Left hindlimb (tissue), 1 donor: Measurements from ENCODE around the gene HNRNPA1.
"Not testable (repeated sequence)": the region's sequence is repeated elsewhere in the genome, so short reads cannot be mapped to it uniquely, and the experiment has no call there.

ENCODE experiments used
- DNase-seq: peaks from one replicate; pipeline ENCODE4 v3.0.0-alpha.2; 2018

The HNRNPA1 gene

DNA sequence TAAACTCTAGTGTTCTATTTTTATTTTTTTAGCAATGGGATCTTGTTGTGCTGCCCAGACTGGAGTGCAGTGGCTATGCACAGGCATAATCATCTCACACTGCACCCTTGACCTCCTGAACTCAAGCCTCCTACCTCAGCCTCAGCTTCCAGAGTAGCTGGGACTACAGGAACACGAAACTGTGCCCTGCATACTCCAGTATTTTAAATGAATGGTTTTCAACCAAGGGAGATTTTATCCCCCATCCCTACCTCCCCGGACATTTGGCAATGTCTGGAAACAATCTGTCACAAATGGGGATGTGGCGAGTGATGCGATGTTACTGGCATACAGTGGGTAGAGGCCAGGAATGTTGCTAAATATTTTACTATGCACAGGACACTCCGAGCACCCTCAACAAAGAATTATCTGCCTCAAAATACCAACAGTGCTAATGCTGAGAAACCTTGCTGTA, 2.7 kb upstream of the HNRNPA1 start:
- DNase-seq: no peak

DNA sequence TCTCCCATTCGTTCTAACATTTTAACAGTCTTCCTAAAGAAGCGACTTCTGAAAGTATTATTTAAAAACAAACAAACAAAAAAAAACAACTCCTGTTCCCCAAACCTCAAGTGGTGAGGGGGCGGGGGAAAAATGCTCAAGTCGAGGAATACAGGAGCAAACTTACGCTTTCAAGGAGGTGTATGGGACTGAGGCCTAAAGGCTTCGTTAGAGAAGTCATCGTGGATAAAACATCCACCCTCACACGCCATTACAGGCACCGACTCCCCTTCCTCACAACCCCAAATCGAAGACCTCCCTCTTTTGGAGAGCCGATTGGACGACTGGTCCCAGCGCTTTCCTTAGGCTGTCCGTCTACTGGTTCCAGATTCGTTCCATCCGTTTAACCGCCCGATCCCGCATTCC, 1.3 kb upstream of the HNRNPA1 start:
- no peak for DNase-seq

DNA sequence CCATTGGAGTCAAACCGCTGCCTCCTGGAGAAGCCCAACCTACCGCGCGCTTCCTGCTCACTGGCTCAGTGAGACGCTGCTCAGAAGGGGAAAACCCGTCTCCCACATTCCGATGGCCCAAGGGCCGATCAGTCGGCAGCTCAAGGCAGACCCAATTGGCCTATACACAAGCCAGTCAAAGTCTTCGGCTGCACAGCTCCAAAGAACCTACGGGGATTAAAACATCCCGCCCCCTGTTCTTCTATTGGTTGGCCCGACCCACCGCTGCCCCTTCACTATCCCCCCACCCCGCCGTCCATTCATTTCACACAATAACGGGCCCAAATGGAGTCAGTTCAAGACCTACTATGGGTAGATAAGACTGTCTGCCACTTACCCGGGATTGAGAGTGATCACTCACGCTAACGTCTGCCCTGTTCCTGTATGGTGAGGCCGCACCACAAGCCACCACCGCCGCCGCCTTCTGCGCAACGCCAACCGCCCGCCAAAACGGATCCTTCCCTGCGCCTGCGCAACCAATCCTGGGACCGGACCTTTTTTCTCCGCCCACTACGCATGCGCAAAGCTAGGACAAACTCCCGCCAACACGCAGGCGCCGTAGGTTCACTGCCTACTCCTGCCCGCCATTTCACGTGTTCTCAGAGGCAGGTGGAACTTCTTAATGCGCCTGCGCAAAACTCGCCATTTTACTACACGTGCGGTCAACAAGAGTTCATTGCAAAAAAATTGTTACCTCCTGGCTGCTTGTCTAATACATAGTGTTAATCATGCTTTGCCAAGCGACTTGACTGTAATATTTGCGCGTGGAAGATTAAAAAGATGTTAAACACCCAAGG, 676 bp upstream of the HNRNPA1 start, which contains the start of gene CBX5:
TSS of gene CBX5 (minus strand) at position 491 of the 836 bp plus-strand sequence. CDS start 22,472 bp downstream, outside the sequence.
- peak; percentile 99 for DNase-seq

DNA sequence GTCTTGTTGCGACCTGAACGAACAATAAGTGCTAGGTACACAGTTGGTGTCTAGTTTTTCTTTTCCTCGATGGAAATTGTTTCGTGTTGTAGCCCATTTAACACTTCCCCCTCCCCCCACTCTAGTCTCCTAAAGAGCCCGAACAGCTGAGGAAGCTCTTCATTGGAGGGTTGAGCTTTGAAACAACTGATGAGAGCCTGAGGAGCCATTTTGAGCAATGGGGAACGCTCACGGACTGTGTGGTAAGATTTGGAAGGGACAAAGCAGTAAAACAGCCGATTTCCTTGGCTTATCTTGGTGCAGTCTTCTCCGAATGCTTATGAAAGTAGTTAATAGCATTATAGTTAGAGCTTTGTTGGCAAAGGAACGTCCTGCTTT, 724 bp downstream of the HNRNPA1 start:
- DNase-seq: not testable (repeated sequence)

DNA sequence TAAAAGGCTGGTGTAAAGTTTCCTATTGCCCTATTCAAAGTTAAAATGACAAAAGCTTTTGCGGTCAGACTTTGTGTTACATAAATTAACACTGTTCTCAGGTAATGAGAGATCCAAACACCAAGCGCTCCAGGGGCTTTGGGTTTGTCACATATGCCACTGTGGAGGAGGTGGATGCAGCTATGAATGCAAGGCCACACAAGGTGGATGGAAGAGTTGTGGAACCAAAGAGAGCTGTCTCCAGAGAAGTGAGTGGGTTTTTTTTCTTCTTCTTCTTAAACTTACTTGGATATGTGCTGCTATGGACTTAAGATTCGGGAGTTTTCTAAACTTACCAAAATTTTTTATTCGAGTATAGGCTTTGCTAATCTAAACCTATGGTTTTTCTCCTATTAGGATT, 1.2 kb downstream of the HNRNPA1 start:
- DNase-seq: not testable (repeated sequence)

DNA sequence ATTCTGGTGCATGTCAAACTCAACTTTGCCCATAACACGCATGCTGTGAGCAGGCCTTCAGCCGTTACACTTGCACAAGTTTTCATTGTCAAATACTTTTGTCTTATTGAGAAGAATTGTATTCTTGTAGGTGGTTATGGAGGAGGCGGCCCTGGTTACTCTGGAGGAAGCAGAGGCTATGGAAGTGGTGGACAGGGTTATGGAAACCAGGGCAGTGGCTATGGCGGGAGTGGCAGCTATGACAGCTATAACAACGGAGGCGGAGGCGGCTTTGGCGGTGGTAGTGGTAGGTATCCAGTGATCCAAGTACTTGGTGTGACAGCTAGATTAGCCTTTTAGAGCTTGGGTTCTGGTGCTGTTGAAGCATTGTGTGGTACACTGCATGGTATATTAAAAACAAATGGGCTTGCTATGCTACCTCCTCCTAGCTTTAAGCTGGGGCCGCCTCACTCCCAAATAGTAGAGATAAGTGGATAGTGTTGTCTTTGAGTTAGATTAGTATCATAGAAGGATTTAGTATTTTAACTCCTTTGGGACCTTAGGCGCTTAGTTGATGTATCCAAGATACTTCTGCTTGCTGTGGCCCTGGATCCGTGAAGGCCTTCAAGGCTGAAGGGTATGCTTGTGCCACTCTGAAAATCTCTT, 2.5 kb downstream of the HNRNPA1 start:
- DNase-seq: no peak

DNA sequence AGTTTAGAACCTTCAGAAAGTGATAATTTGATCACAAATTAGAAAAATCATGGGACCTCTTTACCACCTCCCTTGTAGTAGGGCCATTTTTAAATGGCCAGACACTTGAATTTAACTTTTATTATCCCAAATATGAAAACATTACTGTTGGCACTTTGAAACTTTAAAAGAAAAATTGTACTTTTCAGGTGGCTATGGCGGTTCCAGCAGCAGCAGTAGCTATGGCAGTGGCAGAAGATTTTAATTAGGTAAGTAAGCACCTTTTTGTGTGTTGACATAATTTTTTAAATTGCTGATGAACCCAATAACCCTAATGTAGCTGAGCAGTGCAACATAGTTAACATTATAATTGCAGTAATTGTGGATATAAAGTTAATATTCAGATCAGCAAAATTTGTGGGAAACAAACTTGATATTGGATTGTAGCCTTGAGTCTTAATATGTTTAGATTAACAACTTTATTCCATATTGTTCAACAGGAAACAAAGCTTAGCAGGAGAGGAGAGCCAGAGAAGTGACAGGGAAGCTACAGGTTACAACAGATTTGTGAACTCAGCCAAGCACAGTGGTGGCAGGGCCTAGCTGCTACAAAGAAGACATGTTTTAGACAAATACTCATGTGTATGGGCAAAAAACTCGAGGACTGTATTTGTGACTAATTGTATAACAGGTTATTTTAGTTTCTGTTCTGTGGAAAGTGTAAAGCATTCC, 3.7 kb downstream of the HNRNPA1 start:
- DNase-seq: not testable (repeated sequence)

DNA sequence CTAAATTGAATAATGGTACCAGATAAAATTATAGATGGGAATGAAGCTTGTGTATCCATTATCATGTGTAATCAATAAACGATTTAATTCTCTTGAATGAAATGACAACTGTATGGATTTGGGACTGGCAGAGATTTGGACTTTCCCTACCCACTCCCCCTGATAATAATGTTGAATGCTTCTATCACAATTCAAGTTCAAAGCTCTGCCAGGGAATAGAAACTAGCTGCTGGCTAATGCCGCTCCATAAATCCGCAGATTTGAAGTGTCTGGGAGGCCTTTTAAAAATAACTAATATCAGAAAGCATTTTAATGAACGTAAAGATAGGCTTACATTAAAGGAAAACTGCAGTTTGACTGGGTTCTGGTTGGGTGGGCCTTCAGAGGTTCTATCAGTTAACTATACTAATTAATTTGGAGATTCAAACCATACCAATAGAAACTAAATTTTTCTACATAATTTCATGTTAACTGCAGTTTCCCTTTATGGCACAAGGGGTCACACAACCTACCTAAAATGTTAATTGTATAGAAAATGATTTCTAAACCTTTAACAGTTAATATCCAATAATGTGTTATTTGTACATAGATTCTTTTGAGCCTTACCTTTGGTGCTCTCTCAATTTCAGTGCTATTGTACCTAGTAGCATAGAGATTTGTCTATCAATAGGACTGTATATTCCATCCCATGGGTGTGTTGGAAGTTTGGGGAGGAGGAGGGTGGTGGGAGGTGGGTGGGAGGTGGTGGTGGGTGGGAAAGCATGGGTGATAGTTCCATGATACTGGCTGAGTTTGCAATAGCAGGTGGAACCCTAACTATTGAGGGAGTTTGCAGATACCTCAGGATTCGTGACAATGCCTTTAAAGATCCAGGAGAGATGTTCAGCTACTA, 4.9 kb downstream of the HNRNPA1 start:
- no peak for DNase-seq

DNA sequence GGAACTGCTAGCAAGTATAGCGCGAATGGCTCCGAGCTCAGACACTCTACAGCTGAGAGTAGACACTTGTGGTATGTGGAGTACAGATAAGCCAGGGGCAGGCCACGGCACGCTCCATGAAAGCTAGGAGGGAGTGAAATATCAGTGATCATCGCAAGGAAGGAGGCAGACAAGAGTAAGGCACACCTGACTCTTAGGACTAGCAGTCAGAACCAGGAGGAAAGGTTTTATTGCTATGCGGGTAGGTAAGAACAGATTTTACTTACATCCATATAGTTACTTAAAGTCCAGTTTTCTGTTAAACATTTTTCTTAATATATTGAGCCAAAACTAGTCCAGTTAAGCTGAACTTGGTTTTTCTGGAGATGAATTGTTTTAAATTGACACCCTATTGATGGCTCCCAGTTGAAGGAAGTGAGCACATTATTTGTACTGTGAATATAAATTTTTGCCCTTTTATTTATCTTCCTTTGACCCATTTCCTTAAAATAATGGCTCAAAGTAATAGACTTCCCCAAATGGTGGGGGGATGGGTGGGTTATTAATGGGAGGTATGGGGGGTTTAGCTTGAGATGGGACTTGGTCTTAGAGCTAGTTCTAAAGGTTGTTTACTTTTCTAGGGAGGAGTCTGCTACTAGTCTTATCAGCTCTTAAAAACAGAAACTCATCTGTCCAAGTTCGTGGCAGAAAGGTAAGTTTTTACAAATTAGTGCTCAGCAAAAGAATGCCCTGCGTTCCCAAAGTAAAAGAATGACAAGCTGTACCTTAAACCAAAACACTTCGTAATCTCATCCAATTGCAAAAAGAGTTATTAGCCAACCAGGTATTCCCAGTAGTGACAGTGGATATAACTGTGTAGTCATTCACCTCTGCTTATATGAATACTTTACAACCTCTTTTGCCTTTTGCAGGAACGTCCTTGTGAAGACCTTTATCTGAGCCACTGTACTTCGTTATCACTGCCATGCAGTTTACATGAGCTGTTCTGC, 5.8 kb downstream of the HNRNPA1 start:
- no peak for DNase-seq

DNA sequence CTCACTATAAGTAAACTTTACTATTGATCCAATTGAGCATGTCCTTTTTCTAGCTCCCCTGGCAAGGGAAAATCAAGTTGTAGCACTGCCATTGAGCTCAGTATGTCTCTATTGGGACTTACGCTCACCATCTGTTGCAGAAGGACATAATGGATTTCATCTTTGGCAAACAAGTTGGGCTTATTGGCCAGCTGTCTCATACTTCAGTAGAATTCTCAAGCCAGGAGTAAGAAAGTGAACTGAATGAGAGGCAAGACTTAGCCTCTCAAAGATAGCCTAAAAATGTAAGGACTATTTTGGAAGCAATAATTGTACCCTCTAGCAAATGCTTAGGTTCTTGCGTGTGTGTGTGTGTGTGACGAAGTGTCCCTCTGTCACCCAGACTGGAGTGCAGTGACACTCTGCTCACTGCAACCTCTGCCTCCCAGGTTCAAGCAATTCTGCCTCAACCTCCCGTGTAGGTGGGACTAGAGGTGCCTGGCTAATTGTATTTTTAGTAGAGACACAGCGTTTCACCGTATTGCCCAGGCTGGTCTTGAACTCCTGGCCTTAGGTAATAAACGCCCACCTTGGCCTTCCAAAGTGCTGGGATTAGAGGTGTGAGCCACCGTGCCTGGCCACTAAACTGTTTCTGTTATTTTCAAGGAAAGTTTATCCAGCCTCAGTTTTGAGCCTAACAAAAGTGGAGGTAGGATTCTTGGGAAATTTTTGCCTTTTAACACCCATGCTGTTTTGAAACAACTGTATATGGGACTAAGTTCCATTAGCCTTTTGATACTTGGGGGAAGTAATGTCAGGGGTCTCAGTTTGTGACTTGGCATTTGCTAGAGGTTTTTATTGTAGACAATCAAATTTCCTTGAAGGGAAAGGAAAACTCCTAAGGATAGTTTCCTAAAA, 7.0 kb downstream of the HNRNPA1 start:
- DNase-seq: no peak

DNA sequence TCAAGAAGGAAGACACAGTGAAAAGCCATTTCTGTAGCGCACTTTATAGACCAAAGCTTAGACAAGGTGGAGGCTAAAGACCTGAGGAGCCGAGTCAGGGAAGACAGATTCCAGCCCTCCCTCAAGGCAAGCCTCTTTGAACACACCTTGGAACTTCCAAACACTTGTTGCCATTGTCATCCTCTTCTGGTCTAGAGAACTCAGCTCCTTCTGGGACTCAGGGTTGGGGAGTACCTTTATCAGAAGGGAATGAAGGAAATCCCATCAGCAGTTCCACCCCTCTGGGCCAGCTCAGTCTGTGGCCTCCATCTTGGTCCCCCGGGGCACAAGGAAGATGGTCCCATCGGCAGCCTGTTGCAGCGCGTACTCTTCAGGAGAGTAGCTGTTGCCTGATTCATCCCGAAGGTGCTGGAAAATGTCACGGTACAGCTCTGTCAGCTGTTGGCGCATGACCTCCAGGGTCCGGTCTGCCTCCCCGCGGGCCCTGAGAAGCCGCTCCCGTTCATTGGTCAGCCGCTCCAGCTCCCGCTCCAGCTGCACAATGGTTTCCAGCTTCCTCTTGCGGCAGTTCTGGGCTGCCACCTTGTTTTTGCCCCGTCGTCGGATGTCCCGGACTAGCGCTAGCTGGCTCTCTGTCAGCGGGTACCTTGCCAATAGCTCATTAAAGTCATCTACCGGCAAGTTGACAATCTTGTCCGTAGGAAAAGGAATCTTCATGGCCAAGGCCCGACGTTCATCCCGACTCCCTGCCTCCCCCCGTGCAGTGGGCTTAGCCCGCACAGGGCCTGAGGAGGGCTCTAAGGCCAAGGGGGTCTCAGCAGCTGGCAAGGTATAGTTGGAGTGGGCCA, 11.8 kb downstream of the HNRNPA1 start:
- DNase-seq: no peak

DNA sequence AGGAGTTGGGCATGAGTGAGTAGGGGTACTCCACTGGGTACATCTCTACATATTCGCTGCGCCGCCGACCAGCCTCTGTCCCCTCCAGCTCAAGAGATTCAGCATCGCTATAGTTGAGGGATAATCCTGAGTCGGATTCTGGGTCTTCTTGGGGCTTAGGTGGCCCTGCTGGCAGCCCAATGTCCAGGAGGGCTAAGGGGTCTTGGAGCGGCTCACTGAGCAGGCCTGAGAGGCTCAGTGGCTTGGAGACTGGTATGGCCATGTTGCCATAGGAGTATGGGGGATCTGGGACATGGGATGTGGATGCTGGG, 12.4 kb downstream of the HNRNPA1 start:
- no peak for DNase-seq

DNA sequence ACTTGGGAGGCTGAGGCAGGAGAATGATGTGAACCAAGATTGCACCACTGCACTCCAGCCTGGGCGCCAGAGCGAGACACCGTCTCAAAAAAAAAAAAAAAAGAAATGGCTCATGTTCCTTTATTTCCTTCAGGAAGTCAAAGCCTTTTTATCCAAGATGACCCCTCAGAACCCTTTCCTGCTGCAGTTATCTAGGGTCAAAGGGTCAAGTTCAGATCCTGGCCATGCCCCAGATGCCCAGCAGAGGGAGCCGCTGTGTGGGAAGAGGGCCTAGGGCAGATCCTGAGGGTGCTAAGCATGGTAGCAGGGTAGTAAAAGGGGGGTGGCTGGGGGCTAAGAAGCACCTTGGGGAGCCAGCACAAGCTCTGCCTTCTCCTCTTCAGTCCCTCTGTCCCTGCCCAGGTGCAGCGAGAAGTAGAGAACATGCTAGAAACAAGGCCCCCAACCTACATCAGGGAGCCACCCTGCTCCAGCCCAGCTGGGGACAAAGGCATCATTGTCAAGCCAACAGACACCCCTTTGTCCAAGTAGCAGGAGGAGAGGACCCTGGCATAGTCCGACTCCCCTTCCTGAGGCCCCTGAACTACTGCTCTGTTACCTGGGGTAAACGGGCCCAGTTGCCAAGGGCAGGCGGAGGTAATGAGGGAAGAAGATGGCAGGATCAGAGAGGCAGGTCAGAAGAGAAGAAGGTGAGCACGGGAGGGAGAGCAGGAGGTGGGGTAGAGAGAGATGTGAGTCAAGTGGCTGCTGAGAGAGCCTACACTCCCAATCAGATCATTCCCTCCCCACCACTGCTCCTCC, 13.8 kb downstream of the HNRNPA1 start:
- DNase-seq: no peak

DNA sequence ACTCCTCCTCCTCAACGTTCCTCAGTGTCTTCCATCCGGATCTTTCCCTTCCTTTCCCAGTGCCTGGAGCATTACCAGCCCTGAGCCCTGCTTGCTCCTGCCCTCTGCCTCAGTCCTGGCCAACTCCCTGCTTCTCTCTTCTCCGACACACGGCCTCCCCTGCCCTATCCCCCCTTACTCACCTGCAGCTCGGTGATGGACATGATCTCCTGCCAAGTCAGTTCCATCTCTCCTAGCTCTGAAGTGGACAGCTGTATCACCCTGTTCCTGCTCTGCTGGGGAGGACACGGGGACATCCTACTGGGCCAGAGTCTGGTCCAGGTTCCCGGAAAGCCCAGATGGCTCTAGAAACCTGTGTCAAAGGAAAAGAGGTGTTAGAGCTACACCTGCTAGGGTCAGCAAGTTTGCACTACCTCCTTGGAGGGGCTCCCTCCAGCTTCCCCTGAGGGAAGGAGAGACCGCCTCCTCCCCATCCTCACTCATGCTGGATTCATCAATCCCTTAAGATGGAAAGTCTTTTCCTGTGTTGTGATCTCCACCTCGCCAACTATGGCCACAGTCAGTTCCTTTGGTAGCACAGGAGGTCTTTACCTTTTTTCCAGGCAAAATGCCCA, 14.5 kb downstream of the HNRNPA1 start:
- no peak for DNase-seq

DNA sequence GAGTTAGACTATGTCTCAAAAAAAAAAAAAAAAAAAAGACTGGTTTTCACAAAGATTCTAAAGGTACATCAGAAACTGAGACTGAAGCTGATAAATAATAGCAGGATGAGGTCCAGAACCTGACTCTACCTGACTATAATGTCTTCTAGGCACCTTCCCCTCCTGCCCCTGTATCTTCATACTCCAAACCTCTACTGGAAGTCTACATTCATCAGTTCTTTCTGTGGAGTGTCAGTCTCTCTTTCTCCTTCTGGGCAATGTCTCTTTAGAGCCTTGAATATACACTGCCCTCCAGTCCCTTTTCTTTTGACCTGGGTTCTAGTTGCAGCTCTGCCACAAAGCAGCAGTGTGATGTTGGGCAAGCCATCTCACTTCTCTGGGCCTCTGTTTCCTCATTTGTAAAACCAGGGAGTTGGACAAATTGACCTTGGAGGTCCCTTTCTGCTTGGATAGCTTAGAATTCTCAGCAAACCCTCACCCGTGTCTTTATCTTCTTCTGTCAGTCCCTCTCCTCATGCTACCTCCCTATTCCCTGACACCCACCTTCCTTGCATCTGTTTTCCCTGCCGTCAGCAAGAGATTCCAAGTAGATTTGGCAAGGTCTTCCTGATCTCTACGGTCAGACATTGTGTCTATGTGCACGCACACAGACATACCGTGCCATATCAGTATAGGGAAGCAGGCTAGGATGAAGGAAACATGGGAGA, 16.0 kb downstream of the HNRNPA1 start:
- no peak for DNase-seq

DNA sequence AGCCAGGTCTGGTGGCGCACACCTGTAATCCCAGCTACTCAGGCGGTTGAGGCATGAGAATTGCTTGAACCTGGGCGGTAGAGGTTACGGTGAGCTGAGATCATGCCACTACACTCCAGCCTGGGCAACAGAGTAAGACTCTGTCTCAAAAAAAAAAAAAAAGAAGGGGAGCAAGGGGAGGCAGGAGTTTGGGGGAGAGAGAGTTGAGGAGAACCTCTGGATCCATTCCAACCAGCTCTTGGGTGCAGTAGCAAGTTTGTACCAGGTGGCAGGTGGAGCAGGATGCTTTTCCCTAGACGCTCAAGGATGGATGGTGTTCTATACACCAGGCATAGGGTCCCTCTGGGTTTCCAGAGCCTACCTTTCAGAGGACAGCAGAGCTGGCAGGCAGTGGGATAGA, 18.4 kb downstream of the HNRNPA1 start:
- DNase-seq: no peak

DNA sequence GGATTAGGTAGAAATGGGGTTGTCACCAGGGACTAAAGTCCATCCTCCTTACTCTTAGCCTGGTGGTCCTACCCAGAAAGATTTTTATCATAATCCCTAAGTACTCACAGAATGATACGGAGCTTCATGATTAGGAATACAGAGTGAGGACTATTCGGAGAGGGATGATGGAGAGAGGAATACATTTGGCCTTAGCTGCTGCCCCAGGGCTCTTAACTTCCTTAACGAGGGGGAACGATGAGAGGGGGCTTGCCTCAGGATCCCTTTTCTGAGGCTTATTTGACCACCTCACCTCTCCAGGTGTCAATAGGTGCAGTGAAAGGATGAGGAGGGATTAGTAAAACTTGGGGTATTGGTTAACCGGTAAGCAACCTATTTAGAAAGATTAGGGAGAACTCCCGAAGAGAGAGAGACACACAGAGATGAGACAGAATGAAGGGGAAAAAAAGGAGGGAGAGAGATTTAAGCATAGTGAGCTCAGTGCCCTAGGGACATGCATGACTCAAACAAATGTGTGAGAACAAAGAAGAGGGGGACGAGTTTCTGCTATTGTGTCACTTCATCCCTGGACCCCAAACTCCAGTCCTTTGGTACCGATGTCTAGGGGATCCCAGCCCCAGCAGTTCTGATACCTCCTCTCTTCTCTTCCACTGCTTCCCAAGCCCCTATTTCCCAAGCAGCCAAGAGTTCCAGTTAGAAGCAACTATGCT, 19.1 kb downstream of the HNRNPA1 start:
- DNase-seq: no peak
